ENCODE data around the gene FGGY. TPM values are rescaled to one million over a fixed set of nuclear protein-coding genes. Genes with fewer than 3 reads are reported as not detected.

FGGY gene
- total RNA-seq, 1 donor from 2014 or later = 32.5 TPM

DNA sequence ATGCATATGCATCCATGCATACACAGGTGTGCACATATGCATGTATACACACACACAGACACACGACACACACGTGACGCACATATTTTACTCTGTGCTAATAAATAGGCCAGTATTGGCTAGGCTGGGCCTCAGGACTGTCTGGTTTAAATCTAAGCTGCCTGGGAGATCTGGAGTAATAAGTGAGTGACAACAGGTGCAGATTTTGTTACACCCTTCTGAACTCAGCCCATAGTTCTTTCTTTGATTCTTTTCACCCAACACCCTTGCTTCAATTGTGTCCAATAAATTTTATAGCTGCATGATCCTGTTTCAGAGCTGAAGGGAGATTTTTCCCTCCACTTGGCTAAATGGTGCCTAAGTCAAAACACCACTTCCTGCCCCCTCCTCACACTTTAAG is 132.8 kb downstream of the FGGY start:
- no peak overlapping the region for H3K4me3 Mint-ChIP-seq
- H3K27ac Mint-ChIP-seq = no peak overlapping the region
- no peak for TF ChIP-seq EZH2 (IDR thresholded peaks at IDR 0.05)
- TF ChIP-seq EZH2phosphoT487 (IDR thresholded peaks at IDR 0.05) = no peak
- TF ChIP-seq, protein P1, sequence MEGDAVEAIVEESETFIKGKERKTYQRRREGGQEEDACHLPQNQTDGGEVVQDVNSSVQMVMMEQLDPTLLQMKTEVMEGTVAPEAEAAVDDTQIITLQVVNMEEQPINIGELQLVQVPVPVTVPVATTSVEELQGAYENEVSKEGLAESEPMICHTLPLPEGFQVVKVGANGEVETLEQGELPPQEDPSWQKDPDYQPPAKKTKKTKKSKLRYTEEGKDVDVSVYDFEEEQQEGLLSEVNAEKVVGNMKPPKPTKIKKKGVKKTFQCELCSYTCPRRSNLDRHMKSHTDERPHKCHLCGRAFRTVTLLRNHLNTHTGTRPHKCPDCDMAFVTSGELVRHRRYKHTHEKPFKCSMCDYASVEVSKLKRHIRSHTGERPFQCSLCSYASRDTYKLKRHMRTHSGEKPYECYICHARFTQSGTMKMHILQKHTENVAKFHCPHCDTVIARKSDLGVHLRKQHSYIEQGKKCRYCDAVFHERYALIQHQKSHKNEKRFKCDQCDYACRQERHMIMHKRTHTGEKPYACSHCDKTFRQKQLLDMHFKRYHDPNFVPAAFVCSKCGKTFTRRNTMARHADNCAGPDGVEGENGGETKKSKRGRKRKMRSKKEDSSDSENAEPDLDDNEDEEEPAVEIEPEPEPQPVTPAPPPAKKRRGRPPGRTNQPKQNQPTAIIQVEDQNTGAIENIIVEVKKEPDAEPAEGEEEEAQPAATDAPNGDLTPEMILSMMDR (IDR thresholded peaks at IDR 0.05) = no peak
- no peak overlapping the region for H3K4me3 ChIP-seq
- peaks cover 3% of the 10 kb centered on the region for H3K27me3 Mint-ChIP-seq (ENCODE audit: insufficient read depth, low read depth)
- H3K9me3 ChIP-seq (ENCODE audit: low read depth) = no peaks in the 10 kb centered on the region
- no peaks in the 10 kb centered on the region for H3K36me3 ChIP-seq
- H3K4me2 ChIP-seq = no peak overlapping the region
- no peaks in the 10 kb centered on the region for H3F3A ChIP-seq (ENCODE audit: low read depth)
- no peaks in the 10 kb centered on the region for H3K4me1 ChIP-seq
- H3K36me3 Mint-ChIP-seq = no peaks in the 10 kb centered on the region
- no peak overlapping the region for H2AFZ ChIP-seq (replicated peaks)
- H3K9ac ChIP-seq = no peak overlapping the region
- H3K27ac ChIP-seq = no peak overlapping the region
- no peaks in the 10 kb centered on the region for H3K9me3 Mint-ChIP-seq
- peaks cover 4% of the 10 kb centered on the region for H3K4me1 Mint-ChIP-seq
- no peaks in the 10 kb centered on the region for H3K27me3 ChIP-seq
- no peaks in the 10 kb centered on the region for H3K79me2 ChIP-seq (ENCODE audit: low read depth)
- no peak for DNase-seq (ENCODE audit: low spot score)
- no peaks in the 10 kb centered on the region for H4K20me1 ChIP-seq (ENCODE audit: low read depth)

DNA sequence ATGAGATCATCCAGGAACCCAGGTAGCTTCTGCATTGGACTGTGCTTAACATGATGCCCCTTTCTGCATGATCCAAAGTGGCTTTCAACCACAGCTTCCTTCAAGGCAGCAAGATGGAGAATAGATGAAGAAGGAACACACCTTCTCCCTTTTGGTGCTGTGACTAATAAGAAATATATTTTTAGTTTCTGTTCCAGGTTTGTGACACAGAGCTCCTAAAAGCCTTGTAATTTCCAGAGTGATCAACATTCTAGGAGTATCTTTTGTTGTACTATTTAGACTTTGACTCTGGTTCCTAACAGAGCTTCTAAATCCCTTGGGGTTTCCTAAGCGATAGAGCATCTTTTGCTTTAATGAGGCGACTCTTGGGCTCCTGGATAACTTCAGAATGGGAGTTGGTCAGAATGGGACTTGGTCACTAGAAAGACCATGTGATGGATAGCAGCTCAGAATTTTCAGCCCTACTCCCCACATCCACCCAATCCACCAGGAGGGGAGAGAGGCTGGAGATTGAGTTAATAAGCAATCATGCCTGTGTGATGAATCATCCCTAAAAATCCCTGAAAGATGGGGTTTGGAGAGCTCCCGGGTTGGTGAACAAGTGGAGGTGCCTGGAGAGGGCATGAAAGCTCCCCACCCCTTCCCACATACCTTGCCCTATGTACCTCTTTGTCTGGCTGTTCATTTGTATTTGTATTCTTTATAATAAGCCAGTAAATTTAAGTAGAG is 134.8 kb downstream of the FGGY start:
- H2AFZ ChIP-seq (replicated peaks) = no peak overlapping the region
- peaks cover 15% of the 10 kb centered on the region for H3K4me1 Mint-ChIP-seq
- no peaks in the 10 kb centered on the region for H3K9me3 ChIP-seq (ENCODE audit: low read depth)
- H3K27me3 Mint-ChIP-seq (ENCODE audit: insufficient read depth, low read depth) = peaks cover 2% of the 10 kb centered on the region
- H3K36me3 ChIP-seq = no peaks in the 10 kb centered on the region
- no peak overlapping the region for H3K9ac ChIP-seq
- TF ChIP-seq EZH2 (IDR thresholded peaks at IDR 0.05) (no peak), EZH2phosphoT487 (IDR thresholded peaks at IDR 0.05) (no peak)
- TF ChIP-seq, protein P1 (IDR thresholded peaks at IDR 0.05) = no peak
- no peak overlapping the region for H3K4me3 Mint-ChIP-seq
- no peaks in the 10 kb centered on the region for H3K36me3 Mint-ChIP-seq
- H3K9me3 Mint-ChIP-seq = no peaks in the 10 kb centered on the region
- H3K79me2 ChIP-seq (ENCODE audit: low read depth) = no peaks in the 10 kb centered on the region
- DNase-seq (ENCODE audit: low spot score) = no peak
- H3K4me2 ChIP-seq = no peak overlapping the region
- H3K4me1 ChIP-seq = no peaks in the 10 kb centered on the region
- H4K20me1 ChIP-seq (ENCODE audit: low read depth) = no peaks in the 10 kb centered on the region
- H3F3A ChIP-seq (ENCODE audit: low read depth) = no peaks in the 10 kb centered on the region
- H3K27ac ChIP-seq = no peak overlapping the region
- H3K27ac Mint-ChIP-seq = no peak overlapping the region
- H3K27me3 ChIP-seq = no peaks in the 10 kb centered on the region
- H3K4me3 ChIP-seq = no peak overlapping the region

DNA sequence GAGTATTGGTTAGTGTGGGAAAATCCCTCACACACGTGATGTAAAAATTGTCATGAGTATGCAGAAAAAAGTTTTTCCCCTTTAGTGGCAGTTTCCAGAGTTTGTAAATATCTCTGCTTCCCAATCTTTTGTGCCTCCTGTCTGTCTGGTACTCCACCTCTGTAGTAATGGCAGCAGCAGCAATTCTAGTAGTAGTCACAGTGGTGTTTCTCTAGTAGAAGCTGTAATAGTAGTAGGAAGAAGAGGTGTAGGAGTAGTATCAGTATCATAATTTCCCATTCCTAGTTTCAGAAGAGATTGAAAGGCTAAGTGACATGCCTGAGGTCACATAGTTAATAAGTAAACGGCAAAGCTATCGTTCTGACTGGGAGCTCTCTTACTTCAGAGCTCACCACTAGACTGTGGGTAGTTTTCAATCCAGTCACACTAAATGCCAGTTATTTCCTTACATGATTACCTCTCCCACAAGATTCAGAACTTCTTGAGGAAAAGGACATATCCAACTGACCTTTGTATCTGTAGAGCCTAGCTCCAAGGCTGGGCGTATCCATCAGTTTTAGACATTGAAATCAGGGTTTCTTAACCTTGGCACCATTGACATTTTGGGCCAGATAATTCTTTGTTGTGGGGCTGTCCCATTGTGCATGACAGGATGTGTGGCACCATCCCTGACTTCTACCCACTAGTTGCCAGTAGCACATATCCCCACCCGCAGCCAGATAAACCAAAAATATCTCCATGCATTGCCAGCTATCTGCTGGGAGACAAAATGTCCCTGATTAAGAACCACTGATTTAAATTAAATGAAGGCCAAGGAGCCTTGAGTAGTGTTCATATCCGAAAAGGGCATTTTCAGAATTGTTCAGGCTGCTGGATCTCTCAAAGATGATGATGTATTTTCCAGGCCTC is 135.9 kb downstream of the FGGY start:
- no peaks in the 10 kb centered on the region for H3K9me3 Mint-ChIP-seq

More for the DNA sequence above, 135.9 kb downstream of the FGGY start:
- Mint-ChIP-seq H3K27ac (no peak overlapping the region), H3K27me3 (ENCODE audit: insufficient read depth, low read depth) (peaks cover 4% of the 10 kb centered on the region), H3K4me1 (peaks cover 14% of the 10 kb centered on the region), H3K36me3 (no peaks in the 10 kb centered on the region), H3K4me3 (no peak overlapping the region)
- H3K9ac ChIP-seq = no peak overlapping the region
- TF ChIP-seq EZH2 (IDR thresholded peaks at IDR 0.05) = no peak
- TF ChIP-seq, protein P1 (IDR thresholded peaks at IDR 0.05) = no peak
- no peak for TF ChIP-seq EZH2phosphoT487 (IDR thresholded peaks at IDR 0.05)
- no peaks in the 10 kb centered on the region for H3F3A ChIP-seq (ENCODE audit: low read depth)
- H3K4me1 ChIP-seq = no peaks in the 10 kb centered on the region
- no peaks in the 10 kb centered on the region for H3K36me3 ChIP-seq
- H3K27ac ChIP-seq = no peak overlapping the region
- H2AFZ ChIP-seq (replicated peaks) = no peak overlapping the region
- DNase-seq (ENCODE audit: low spot score) = no peak
- no peaks in the 10 kb centered on the region for H3K9me3 ChIP-seq (ENCODE audit: low read depth)
- no peaks in the 10 kb centered on the region for H4K20me1 ChIP-seq (ENCODE audit: low read depth)
- no peaks in the 10 kb centered on the region for H3K27me3 ChIP-seq
- no peaks in the 10 kb centered on the region for H3K79me2 ChIP-seq (ENCODE audit: low read depth)
- no peak overlapping the region for H3K4me2 ChIP-seq
- no peak overlapping the region for H3K4me3 ChIP-seq

All from neural progenitor cell (in vitro differentiated cells).